ENCODE data around the gene CHD6.

CHD6 gene

GRCh38 chr20:41458761-41459160 is 159.4 kb downstream of the CHD6 start:
- no peak for DNase-seq

DNA sequence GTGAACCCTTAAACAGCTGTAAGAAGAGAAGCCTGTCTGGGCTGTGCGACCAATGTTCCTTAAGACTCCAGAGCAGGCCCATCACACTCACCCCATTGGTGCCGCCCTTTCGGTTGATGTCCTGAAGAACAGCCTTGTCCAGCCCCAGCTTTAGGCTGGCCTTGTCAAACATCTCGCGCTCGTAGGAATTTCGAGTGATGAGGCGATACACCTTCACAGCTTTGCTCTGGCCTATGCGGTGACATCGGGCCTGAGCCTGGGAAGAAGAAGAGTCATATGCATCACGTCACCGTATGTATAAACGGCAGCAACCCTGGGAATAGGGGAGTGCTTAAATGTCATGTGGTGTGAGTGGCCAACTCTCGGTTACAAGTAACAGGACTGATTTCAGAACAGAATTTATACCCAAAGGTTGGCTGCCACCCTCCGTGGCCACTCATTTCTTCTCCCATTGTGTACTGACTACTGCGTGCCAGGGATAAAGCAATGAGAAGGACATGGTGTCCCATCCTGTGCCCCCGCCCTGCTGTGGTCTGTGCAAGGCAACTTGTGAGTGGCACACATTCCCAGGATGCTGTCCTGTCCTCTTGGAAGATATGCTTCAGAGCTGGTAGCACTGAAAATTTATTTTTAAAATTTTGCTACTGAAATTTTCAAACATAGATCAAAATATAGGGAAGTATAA is 160.9 kb downstream of the CHD6 start:
- DNase-seq, result no peak

- DNase-seq, result no peak
Measured at GRCh38 chr20:41456351-41456750, 161.8 kb downstream of the CHD6 start.

DNA sequence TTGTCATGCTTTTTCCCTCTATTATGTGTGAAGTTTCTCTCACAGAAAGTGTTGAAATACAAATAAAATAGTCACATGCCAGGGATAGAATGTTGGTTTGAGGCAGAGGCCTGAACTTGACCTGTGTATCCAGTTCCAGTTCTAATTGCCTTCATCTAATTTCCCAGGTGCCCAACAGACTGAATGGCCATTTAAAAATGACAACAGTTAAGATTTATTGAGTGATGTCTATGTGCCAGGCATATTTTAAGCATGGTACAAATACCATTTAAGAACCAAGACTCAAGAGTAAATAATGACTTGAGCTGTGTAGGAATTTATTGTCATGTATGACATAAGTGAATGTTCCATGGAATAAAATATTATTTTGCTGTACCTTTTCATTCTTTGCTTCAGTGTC is 163.9 kb downstream of the CHD6 start:
- DNase-seq, result no peak

DNA sequence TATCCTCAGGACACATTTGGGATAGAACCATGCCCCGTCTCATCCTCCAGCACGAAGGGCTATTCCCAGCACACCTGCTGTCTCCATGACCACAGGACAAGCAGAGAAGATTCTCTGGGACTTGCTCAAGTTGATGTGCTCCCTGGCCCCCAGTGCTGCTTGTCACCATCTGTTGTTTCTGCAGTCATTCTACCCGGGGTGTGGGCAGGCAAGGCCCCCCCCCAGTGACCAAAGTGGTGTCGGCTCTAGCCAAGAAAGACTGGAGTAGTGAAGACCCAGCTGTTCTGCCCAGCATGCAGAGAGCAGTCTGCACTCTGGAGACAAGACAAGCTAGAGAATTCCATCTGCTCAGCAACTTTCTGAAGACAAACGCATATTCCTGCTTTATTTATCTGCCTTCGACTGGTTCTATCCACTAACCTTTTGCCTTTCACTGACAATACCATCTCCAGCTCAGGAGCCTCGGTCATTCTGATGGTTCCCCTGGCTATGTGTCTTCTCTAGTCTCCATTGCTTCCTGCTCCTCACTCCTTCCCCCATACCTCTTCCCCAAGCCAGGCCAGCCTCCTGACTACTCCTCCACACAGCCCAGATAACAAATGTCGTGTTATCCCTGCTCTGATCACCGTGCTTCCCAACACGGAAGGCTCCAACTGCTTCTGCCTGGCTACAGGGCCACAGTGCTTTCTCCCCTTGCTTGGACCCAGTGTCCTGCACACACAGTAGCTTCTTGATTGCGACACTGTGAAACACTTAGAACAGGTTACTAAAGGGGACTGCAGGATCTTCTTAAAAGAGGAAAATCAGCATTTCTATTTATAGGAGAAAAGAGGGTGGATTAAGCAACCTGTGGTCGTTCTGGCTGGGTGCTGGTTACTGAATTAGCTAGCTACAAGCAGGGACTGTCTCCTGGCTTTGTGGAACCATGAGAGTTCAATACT is 164.9 kb downstream of the CHD6 start:
- DNase-seq, result no peak

DNA sequence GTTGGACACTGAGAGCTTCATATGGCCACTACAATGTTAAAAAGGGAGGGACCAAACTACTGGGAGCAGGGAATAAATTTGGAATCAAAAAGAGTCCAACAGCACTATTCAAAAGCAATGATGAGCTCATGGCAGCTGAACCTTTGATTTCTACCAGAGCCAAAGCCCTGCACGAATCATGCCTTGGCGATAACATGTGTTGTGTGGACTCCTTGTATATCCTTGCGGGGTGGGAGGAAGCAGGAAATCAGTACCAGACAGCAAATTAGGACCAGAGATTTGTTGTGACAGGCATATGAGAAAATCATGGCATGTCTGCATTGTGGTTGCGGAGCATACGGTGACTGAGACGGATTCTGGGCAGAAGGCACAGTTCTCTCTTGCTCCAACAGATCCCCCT is 166.0 kb downstream of the CHD6 start:
- no peak for DNase-seq

DNA sequence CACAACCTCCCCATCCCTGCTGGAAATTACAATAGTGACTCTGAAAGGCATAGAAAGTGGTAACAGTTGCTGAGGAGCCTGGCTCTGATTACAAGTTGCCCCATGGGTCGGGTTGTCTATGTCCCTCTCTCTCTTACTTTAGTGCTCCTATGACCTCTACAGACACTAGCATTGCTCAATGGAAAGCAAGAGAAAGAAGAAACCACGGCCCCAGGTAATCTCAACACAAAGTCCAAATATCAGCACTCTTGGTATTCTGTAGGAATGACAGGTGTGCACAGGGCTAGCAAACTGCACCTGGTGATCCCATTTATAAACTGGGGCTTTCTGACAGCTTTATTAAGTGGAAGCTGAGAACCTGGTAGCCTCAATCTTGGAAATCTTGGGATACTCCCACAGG is 171.2 kb downstream of the CHD6 start:
- DNase-seq, result no peak

DNA sequence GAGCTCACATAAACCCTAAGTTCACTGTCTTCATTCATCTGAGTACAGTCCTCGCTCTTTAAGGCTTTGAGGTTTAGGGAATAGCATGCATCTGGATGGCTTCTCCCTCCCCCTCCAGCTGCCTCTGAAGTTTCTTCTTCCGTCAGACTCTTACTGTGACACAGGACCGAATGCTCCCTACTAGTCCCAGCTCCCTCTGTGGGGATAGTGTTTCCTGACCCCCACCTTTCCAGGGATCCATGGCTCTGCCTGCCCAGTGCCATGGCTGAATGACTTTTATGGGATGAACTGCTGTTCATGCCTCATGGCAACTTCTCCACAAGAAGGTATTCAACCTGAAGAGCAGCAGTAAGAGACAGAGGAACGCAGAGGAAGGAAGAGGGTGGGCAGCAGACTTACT is 171.7 kb downstream of the CHD6 start:
- no peak for DNase-seq

GRCh38 chr20:41444821-41445220 is 173.4 kb downstream of the CHD6 start:
- DNase-seq, result no peak

DNA sequence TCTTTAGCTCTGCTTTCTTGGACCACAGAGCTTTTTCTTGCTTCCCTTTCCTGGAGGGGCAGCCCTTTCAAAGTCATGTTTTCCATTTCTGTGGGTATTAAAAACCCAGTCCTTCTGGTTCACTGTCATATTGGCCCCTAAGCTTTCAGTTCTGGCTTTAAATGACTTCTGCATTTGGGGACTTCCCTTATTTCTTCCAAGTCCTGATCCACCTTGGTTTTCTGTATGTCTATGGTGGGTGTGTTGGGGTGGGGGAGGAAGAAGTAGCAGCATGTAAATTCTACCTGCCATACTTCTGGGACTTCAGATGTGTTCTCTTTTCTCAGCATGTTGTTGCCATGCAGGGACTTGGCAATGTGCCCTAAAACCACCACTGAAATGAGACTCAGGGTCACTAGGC is 174.5 kb downstream of the CHD6 start:
- DNase-seq, result no peak

DNA sequence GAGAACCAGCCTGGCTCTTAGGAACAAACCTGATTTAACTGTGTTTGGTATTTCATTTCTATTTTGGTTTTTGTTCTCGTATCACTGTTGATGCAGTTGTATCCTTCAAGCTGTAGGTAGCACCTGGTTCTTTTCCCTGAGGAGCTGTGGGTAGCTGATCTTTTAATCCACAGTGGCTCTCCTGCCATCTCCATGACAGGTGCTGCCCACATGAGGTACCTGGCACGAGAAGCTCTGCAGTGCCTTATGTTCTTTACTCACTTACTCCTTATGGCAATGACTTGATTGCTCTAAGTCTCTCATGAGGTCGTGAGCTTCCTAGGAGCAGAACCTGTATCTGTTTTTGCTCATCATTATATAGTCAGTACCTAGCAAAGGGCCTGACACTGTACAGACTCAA is 177.3 kb downstream of the CHD6 start:
- no peak for DNase-seq

DNA sequence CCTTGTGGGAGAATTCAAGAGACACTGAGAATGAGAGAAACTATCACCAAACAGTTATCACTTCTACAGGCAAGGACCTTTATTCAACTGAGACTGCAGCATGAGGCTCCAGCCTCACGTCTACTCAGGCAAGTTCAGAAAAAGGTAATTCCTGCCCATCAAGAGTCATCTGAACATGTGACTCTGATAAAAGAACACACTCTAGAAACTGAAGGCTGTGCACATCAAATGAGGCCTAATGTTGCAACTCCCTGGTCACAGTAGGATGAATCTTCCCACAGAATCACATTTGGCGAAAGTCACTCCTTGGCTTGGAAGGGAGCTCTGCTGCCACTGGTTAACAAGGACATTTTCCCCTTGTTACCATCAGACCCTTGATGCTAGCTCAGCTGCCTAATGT is 180.3 kb downstream of the CHD6 start:
- no peak for DNase-seq

- DNase-seq, result no peak
Measured at GRCh38 chr20:41436679-41437078, 181.5 kb downstream of the CHD6 start.

DNA sequence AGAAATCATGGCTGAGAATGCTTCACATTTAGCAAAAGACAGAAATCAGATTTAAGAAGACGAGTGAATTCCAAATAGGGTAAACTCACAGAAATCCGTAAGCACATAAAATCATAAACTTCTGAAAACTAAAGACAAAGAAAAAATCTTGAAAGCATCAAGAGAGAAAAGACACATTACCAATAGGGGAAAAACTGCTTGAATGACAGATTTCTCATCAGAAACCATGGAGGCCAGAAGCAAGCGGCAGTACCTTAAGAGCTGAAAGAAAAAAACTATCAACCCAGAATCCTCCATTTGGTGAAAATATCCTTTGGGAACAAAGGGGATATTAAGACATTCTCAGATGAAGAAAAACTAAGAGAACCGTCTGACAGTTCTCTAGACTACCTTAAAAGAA is 185.0 kb downstream of the CHD6 start:
- no peak for DNase-seq

- no peak for DNase-seq
Measured at GRCh38 chr20:41432746-41433145, 185.4 kb downstream of the CHD6 start.

DNA sequence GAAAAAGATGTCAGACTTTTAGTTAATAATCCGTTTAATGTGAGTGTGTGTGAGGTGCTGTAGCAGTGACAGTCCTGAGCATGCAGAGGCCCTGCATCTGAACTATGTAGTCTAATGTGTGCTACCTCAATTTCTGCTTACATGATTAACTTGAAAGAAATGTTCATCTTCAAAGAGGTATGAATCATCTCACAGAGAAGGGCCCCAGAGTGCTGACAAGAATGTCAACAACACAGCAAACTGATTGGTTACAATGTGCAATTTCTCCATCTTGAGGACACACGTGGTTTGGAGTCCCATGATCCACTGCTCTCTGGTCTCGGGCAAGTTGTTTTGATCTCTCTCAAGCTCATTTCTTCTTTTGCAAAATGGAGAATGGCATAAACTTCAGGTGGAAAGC is 189.9 kb downstream of the CHD6 start:
- no peak for DNase-seq

- DNase-seq, result no peak
Measured at GRCh38 chr20:41427833-41428232, 190.3 kb downstream of the CHD6 start.

- no peak for DNase-seq
Measured at GRCh38 chr20:41426976-41427375, 191.2 kb downstream of the CHD6 start.

DNA sequence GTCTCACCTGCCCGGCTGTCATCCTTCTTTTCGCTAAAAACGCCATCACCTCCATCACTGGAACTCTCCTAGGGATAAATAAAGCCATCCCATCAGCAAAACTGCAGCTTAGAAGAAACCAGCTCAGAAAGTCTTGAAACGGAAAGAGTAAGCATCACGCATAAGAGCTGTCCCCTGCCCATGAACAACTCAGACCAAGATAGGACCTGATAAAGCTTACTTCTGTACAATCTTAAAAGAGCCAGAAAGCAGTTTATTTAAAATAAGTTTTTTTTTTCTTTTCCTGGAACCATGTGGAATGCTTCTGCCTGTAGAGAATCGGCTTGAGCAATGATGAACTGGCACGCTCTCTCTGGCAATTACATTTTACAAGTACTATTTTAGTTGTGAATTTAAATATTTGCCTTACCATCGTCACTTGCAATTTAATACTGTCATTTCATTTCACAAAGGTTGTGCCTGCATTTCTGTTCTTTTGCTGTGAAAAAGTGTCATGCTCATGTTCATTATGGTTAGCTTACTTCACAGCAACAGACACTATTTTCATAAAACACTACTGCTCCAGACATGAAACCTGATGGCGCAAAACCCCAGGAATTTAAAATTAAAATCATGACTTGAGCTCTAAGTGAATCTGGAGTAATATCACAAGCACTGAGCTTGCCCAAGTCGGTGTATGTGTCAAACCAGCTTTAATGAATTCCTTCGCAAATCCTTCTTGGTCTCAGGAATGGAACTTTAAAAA is 191.9 kb downstream of the CHD6 start:
- DNase-seq, result no peak

DNA sequence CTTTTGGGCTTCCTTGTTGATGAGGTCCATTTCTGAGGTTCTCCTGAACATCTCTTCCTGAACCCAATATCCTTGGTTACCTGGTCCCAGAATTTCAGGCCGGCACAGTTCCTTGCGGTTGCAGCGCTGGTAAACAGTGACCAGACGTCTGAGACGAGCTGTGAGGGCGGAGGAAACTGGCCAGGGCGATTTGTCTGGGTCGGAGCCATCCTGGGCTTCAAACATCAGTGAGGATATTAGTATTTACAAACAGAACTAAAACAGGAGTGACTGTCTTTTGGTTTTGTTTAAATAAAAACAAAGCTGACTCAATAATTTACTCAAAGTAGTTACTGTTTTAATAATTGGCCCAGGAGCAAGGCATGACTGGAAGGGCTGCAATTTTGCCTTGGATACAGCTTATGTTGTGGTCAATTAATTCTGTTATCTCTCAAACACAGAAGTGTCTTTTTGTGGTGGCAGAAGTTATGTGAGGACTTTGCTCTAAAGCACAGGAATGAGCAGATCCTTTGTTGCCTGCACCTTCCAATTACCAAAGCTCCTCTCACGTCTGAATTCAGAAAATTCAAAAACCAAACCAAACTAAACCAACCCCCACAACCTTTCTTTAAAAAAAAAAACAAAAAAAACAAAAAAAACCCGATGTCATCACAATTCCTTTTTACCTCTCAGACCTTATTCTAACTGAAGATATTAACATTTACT is 192.8 kb downstream of the CHD6 start:
- no peak for DNase-seq

DNA sequence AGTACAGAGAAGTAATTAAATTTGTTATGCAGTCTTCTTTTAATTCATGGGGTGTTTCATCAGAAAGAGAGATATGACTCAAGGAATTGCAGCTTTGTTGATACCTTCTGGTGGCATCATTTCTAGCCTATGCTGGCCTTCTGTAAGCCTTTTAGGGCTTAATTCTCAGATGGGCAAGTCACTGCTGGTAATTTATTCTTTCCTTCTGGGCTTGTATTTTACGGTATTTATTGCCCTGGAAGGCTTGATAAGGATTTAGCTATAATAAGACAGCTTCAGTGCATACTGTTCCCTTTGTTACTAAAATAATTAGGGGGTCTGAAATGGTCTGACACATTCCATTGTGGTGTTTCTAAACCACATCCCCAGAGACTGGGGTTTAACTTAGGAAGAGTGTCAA is 193.6 kb downstream of the CHD6 start:
- no peak for DNase-seq

- DNase-seq, result no peak
Measured at GRCh38 chr20:41424011-41424410, 194.2 kb downstream of the CHD6 start.

- no peak for DNase-seq
Measured at GRCh38 chr20:41422953-41423352, 195.2 kb downstream of the CHD6 start.
